ENCODE data around the gene TPT1.
"Not testable (repeated sequence)": the region's sequence is repeated elsewhere in the genome, so short reads cannot be mapped to it uniquely, and the experiment has no call there.

Gene TPT1

GRCh38 chr13:45365558-45365885 is 24.5 kb upstream of the TPT1 start:
- DNase-seq: no peak

DNA sequence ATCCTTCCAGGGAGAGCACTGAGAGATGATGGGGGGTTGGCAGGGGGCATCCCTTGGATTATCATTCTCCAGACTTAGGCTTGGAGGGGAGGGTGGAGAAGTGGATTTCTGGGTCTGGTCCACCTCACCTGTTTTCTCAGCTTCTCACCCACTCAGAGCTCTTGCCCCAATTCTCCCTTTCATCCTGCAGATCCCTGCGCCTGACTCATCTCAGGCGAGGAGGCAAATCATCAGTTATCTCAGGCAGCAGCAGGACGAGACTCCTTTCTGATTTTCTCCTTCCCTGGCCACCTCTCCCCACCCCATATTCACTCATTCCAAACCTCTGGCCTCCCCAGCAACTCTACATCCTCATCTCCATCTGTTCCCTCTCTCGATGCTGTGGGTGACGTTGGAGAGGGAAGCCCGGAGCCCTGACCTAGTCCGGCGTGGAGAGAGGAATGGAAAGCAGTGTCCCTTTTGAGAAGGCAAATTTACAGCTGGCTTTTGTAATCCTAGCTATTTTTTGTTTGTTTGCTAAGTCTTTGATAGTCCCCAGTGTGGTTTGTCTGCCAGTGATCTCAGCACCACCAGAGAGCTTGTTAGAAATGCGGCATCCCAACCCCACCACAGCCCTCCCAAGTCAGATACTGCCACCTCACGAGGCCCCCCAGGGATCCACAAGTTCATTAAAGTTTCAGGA is 24.0 kb upstream of the TPT1 start:
- no peak for DNase-seq

GRCh38 chr13:45362939-45363338 is 22.0 kb upstream of the TPT1 start:
- no peak for DNase-seq

- peak; percentile 15 for DNase-seq
These were observed 20.7 kb upstream of the TPT1 start for GRCh38 chr13:45361596-45362206.

- DNase-seq: no peak
These were observed 16.1 kb upstream of the TPT1 start for GRCh38 chr13:45356966-45357672.

GRCh38 chr13:45353895-45354294 is 12.9 kb upstream of the TPT1 start:
- no peak for DNase-seq

- DNase-seq: no peak
These were observed 11.0 kb upstream of the TPT1 start for GRCh38 chr13:45352031-45352430.

- DNase-seq: no peak
These were observed 9.2 kb upstream of the TPT1 start for GRCh38 chr13:45350152-45350551.

DNA sequence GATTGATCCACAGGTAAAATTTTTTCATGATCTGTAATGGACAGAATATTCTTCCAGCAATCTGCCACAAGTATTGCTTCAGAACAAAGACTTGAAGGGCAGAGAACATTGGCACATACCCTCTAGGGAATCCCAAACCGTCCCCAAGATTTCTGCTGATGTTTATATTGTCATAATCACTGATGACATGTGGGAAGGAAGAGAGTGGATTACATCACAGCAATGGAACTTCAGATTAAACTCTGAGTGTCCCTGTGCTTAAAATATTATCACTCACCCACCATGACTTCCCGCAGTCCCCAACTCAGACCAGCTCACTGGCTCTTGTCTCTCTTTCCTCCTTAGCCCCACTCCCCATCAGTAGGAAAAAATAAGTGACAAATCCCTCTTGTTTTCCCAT is 8.5 kb upstream of the TPT1 start:
- no peak for DNase-seq

GRCh38 chr13:45344064-45344463 is 3.1 kb upstream of the TPT1 start:
- DNase-seq: not testable (repeated sequence)

DNA sequence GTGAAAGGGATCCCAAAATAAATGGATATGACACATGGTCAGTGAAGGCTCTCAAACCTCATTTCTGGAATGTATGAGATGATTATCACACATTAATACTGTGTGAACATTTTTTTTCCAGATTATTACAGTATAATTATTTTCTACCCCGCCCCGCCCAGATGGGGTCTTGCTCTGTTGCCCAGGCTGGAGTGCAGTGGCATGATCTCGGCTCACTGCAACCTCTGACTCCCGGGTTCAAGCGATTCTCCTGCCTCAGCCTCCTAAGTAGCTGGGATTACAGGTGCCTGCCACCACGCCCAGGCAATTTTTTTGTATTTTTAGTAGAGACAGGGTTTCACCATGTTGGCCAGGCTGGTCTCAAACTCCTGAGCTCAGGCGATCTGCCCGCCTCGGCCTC is 2.1 kb upstream of the TPT1 start:
- not testable (repeated sequence) for DNase-seq

DNA sequence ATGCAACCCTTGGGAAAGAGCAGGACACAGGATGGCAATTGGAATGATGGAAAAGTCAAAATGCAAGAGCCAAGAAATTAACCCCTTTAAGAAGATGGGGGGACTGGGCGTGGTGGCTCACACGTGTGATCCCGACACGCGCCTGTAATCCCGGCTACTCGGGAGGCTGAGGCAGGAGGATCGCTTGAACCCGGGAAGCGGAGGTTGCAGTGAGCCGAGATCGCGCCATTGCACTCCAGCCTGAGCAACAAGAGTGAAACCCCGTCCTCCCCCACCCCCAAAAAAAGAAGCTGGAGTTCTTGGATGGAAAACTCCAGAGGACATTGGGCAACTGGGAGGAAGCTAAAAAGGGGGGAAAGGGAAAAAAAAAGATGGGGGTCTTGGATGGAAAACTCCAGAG is 1.7 kb upstream of the TPT1 start:
- DNase-seq: not testable (repeated sequence)

GRCh38 chr13:45341799-45342500 is 967 bp upstream of the TPT1 start:
- peak; percentile 62 for DNase-seq

DNA sequence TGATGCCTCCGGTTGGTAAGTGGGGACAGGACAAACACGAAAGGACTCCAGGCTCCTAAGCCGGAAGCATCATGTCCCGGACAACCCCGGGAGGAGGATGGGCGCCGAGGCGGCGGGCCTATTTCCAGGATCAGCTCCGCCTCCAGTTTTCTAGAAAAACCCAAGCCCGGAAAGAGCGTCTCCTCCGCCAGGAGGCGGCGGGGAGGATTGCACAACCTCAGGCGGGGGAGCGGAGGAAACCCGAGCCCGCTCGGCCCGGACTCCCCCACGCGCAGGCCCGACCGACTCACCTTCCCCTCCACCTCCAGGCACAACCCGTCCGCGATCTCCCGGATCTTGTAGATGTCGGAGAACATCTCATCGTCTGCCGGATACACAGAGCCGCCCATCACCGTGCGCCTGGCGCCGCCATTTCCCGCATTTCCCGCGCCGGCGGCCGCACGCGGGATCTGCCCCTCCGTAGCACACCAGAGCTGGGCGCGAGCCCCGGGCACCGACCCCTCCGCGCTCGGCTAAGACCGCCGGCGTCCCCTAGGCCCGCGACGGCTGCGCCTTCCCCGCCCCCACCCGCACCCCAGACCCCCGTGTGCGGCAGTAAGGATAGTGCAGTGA is 455 bp downstream of the TPT1 start:
- peak; percentile 93 for DNase-seq

DNA sequence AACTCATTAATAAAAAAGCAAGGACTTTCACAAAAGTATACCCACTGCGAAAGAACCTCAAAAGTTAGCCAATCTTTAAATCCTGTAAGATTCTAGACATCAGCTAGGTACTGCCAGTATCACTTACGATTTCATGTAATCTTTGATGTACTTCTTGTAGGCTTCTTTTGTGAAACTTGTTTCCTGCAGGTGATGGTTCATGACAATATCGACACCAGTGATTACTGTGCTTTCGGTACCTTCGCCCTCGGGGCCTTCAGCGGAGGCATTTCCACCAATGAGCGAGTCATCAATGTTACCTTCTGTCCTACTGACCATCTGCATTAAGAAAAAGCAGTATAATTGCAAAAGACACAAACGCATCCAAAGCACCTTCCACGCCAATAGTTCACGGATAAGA is 1.1 kb downstream of the TPT1 start:
- no peak for DNase-seq

DNA sequence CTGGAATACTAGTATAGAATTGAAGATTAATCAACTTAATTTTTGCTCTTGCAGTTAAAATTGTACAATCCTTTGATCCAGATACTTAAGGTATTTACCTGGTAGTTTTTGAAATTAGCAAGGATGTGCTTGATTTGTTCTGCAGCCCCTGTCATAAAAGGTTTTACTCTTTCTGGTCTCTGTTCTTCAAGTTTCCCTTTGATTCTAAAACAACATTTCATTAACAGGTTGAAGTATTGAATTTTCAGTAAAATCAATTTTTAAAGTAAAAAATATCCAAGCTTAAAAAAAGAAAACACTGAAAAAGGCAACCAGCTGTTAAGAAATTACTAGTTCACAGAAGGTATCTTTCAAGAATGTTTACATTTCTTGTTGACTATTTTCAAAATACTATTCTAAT is 1.6 kb downstream of the TPT1 start:
- DNase-seq: no peak

DNA sequence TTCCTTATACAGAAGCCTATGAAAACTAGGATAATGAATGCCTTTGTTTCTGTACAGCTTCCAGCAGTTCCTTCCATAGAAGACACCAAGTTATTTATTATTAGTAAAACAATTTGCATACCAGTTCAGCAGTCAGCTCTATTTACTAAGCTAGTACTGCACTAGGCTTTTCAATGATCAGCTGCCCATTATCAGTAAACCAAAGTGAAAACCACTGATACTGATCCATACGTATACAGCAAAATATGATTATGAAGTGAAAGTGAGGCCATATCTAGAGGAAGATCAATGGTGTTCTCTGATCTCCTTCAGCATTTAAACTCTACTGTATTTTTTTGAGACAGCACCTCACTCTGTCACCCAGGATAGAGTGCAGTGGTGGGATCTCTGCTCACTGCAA is 3.2 kb downstream of the TPT1 start:
- no peak for DNase-seq

DNA sequence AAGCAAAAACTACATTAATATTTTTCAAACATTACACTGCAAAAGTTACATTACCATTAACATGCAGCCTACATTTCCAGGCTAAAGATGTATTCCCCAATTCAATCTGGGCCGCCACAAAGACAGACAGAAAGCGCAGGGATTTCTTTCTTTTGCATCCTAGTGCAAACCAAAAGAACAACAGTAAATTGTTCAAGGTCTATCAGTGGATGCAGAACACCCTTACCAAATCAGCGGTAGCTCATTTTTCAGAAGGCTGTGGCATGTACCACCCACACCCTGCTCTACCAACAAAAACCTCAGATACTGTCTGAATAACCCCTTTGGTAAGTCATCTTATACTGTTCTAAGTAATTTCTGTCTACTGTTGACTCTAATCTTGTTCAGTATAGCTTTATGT is 3.6 kb downstream of the TPT1 start:
- DNase-seq: no peak

DNA sequence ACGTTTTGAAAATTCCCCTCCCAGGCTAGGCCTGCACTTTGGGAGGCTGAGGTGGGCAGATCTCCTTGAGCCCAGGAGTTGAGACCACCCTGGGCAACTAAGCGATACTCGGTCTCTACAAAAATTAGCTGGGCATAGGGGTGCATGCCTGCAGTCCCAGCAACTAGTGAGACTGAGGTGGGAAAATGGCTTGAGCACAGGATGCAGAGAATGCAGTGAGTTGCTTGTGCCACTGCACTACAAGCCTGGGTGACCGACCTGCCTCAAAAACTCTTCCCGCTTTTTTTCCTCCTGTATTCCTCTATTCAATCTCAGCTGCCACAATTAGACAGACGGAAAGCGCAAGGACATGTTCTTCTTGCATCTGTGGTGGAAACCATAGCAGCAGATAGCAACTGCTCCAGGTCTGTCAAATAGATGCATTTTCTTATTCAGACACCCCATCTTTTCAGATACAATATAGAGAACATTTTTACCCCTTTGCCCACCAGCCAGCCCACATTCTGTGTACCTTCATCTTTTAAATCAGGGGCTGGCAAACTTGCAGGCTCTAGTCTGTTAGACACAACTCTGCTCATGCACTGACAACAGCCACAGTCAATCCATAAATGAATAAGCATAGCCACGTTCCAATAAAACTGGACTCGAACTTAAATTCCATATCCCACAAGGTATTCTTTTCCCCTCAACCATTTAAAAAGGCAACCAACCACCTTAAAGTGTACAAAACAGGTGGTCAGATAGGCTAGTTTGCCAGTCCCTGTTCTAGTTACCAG is 4.8 kb downstream of the TPT1 start:
- DNase-seq: no peak

DNA sequence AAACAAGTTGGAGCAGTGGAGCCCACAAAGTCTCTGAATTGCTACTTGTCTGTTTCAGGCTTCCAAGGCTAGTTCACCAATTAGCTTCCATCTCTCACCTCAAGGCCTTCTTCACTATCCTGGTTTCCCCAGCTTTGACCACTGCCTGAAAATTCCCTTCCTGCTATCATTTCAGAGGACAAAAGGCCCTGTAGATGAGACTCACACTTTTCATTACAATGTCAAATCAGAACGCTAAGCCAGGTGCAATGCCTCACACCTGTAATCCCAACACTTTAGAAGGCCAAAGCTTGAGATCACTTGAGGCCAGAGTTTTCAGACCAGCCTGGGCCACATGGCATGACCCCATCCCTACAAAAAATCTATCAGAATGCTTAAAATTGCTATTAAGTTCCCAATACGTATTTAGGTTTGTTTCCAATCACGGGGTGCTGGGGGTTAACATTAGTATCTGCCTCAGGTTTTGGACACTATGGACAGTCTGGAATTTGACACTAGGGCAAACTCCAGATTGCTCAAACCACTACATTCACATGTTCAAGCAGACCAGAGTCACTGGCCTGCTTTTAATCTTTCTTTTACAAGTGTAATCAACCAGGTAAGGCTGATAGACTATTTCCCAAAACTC is 5.5 kb downstream of the TPT1 start:
- DNase-seq: no peak

GRCh38 chr13:45333977-45334922 is 6.7 kb downstream of the TPT1 start:
- DNase-seq: no peak

All from fibroblast of skin of scalp (primary cell).